Mucosa of gallbladder (tissue), 1 donor: ENCODE results near the gene ENTREP1. TPM values are rescaled to one million over a fixed set of nuclear protein-coding genes. Genes with fewer than 3 reads are reported as not detected.
A peak's percentile ranks its signal among the peaks of the same experiment; 100 is the strongest.

Experiments
- DNase-seq: peaks from one replicate; pipeline ENCODE4 v3.0.0-alpha.2; 2020; ENCODE audit warnings: low spot score
- total RNA-seq: library from RNA; stranded (reverse); gene quantifications from one replicate; pipeline ENCODE4 v1.2.1, GENCODE V29; 2021
- donor health status: DM: no; HTN: no; CAD: no.

Gene ENTREP1
- total RNA-seq, 1 donor from 2014 or later: 10.1 TPM

- DNase-seq: no peak
Measured at GRCh38 chr9:69322256-69322655, 2.8 kb upstream of the ENTREP1 start.

DNA sequence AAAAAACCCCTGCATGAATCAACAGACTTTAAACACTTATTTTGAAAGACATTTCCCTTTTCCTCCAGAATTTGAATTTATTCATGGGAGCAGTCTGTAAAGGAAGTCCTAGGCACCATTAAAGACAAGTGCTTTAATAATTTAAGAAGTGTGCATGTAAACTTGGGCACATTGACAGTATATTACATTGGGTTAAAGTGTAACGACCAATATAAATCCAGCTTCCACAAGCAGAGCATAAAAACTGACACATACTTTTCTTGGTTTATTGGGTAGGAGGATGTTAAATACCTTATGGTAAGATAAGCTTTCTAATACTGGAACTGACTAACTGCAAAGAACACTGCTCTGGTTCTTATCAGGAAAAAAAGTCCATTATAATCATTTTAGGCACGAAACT is 1.2 kb upstream of the ENTREP1 start:
- no peak for DNase-seq

DNA sequence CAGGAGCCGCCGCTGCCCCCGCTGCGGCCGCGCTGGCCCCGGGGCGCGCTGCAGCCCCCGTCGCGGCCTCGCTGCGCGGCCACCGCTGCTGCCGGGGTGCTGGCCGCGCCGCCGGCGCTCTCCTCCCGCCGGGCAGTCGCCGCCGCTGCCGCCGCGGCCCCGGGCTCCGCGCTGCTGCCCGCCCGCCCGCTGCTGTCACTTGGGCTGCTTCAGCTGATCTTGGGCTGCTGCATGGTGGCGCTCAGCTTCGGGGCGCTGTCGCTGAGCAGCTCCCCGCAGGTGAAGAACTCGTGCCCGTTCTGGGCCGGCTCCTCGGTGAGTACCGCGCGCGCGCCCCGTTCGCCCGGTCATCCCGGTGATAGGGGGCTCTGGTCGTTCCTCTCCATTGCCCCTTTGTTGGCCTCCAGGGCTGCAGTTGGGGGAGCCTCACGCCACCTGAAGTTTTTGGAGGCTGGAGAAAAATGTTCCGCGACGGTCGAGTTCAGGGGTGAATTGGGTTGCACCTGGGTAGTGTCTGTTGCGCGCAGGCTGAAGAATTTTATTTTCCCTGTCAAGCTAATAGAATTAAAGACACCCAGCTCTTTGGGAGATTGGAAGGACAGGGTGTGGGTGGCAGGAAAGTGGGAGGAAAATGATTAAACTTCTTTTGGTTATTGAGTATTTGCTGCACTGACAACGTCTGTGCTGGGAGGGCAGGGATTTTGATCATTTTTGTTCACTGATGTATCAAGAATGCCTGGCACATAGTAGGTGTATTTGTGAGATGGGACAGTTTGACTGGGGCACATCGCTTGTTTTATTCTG is 596 bp downstream of the ENTREP1 start:
- DNase-seq: peak; percentile 25

DNA sequence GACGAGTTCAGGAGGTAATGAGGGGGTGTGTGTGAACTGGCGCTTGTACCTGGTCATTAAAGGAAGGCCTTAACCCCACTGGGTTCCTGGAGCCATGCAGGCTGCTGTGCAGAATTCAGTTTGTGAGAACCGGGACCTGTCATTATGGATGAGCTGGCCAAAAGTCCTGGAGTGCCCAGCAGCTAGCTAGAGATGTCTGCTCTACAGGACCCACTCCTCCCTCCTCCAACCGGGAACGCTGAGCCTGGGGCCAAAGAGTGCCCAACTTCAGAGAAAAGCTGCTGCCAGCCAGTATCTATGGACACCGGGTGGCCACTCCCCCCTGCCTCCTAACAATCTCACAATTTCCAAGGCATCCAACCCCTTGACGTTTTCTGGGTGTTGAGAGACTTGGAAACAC is 1.2 kb downstream of the ENTREP1 start:
- no peak for DNase-seq

GRCh38 chr9:69330580-69330979 is 5.6 kb downstream of the ENTREP1 start:
- no peak for DNase-seq

DNA sequence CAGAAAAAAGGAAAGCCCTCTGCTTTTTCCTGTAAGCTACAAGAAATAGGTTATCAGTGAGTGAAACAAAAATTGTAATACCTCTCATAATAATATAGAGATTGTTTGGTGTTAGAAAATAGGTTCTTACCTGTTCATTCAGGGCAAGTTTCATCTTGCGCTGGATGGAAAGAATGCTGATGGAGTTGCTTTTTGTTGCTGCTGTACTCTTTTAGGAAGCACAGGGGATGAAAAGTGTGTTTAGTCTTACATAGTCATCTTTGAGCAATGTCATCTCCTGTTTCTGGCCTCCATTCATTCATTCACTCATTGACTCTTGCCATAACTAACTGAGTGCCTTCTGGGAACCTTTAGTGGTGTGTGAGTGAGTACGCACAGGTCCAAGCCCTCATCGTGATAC is 6.4 kb downstream of the ENTREP1 start:
- no peak for DNase-seq

DNA sequence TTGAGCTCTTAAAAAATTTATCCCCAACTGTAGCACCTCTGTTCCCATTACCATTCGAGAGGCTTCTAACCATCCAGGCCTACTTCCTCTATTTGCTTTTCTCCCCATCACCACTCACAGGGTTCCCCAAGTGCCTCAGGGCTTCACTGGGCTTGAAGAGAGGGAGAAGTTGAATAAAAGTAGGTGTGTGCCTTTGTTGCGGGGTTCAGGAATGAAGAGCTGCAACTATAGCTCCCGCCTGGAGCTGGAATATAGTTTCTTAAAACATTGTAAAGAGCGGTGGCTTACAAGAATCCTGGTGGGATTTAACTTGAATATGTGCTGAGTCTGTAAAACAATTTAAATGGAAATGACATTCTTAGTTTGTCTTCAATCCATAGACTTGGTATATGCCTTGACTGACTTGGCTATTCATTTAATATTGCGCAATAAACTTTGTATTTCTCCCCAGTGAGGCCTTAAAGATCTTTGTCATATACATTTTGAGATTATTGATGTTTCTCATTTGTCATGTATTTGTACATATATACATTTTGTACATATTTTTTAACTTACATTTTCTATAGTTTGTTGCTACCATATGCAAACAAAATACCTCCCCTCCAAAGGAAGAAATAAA is 7.2 kb downstream of the ENTREP1 start:
- DNase-seq: no peak

DNA sequence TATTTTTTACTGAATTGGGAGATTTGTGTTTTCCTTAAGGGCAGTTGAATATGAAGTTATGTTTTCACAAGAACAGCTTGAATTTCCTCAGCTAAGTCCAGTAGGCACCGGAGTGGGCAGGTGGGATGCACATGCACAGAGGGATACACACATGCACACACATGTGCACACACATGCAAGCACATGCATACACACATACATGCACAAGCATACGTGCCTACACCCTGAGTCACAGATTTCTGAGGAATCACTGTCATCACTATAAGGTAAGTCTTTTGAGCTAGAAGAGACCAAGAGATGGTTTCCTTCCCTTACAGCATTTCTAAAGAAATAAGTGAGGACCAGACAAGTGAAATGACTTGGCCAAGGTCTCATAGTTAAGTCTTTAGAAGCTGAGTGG is 8.7 kb downstream of the ENTREP1 start:
- DNase-seq: no peak

DNA sequence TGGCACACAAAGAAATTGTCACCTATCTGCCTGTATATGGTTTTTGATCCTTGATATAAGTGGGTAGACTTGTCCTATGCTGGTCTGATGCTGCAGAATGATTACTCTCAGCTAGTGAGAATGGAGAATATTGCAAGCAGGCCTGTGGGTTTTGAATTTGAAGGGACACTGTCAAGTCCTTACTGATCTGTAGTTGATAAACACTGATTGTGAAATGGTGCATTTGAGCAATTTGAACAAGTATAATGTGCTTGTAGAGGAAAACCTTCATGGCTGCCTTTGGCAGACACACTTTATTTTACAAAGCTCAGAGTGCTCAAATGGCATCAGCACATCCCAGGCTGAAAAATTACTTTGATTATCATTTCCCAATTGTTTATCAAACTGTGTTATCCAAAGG is 9.3 kb downstream of the ENTREP1 start:
- no peak for DNase-seq

- no peak for DNase-seq
Measured at GRCh38 chr9:69339620-69340019, 14.6 kb downstream of the ENTREP1 start.

DNA sequence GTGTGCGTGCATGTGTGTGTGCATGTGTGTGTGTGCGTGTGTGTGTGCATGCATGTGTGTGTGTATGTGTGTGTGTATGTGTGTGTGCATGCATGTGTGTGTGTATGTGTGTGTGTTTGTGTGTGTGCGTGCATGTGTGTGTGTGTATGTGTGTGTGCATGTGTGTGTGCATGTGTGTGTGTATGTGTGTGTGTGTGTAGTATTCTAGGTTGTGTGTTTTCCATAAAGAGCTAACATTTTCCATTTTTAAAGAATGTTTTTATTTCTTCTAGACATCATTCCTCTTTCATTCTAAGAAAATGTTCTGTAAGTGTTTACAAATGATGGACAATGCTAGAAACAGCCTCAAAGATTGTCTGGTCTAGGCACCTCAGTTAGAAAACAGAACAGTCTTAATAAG is 15.6 kb downstream of the ENTREP1 start:
- no peak for DNase-seq

DNA sequence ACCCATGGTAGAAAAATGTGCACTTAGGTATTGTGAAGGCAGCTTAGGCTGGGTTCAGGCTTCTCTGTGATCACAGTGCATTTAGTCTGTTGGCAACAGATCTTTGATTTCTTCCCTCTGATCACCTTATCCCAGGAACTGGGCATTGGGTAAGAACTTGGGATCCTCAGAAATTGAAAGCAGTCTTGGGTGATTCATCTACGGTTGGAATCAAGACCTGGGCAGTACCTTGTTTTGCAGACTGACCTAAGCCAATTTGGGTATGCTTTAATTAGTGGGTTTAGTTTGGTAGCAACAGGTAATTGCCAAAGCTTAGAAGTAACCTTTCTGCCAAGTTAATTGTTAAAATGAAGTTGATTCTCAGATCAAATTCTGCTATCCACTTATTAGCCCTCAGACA is 17.8 kb downstream of the ENTREP1 start:
- no peak for DNase-seq

DNA sequence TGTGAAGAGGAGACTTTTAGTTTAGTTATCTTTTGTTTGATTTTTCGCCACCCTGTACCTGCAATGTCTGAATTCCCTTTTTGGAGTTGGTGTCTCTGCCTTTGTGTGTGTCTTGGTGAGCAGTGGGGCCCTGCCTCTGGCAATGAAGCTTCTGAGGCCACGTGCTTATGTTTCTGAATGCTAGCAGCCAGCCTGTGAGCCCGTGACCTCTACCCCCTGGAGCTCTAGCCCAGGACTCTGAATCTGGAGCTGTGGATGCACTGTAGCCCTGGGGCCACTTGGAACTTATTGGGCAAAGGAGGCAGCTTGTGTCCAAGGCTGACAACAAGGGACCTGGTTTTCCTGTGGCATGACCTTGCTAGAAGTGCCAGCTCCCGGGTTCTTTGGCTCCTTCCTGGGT is 19.4 kb downstream of the ENTREP1 start:
- no peak for DNase-seq

DNA sequence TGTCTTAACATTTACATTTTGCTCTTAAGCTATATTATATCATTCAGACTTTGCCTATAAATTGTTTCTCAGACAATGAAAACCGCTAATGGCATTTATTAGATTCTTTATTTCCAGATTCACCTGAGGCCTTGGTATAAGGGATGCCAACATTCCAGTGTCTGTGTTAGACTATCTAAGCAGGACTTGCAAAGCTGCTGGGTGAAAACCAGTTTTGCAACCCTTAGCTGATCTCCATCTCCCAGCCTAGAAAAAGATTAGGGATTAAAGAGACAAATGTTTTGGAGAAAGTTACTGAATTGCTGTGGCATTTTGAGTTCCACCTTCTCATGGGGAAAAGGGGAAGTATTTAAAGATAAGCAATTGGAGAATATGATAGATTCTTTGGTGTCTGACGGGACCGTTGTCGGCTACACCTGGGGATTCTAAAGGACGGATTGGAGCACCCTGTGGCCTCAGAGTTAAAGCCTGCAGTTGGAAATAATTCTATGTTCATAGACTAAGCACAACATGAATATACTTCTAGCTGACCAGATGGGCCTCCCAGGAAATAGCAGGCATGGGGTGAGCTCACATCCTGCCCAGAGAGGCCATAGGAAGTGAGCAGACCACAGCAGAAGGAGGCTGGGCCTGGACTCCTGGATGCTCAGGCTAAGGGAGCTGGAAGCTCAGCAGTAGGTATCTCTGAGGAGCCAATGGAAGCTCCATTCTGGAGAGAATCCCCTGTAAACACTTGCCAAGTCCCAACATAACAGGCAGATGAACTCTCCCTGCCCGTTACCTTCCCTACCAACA is 21.8 kb downstream of the ENTREP1 start:
- no peak for DNase-seq

GRCh38 chr9:69347607-69348006 is 22.6 kb downstream of the ENTREP1 start:
- no peak for DNase-seq

- DNase-seq: no peak
Measured at GRCh38 chr9:69351227-69351626, 26.2 kb downstream of the ENTREP1 start.

DNA sequence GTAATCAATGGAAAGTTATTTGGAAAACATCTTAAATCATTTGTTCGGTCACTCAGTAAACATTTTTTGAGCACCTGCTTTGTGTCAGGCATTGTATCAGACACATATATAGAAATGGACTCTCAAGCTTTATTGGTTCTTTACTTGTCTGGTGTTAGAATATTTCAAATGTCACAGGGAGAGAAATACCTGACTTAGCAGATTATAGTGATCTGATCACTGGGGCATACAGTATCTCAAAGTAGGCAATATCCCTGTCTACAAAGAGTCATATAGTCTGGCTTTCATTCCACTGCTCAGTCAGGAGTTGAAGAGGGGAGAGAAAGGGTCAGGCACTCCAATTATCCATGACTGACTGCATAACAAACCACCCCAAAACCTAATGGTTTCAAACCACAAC is 30.2 kb downstream of the ENTREP1 start:
- no peak for DNase-seq

- no peak for DNase-seq
Measured at GRCh38 chr9:69357030-69357775, 32.2 kb downstream of the ENTREP1 start.

- no peak for DNase-seq
Measured at GRCh38 chr9:69357821-69358220, 32.8 kb downstream of the ENTREP1 start.

DNA sequence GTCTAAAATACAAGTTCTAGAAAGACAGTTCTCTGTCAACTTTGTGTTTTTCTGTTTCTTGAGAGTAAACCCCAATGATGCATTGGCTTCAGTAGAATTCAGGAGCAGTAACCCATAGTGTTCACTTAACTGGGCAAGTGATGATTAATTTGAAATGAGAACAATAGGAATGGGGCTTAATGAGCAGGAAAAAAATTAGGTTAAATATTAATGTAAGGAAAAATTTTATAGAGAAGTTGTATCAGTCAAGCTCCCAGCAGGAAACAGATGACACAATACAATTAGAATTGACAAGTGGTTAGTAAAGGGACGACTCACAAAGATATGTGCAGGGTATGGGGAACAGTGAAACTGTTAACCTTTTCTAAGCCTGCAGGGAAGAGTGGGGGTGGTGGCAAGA is 38.2 kb downstream of the ENTREP1 start:
- no peak for DNase-seq

DNA sequence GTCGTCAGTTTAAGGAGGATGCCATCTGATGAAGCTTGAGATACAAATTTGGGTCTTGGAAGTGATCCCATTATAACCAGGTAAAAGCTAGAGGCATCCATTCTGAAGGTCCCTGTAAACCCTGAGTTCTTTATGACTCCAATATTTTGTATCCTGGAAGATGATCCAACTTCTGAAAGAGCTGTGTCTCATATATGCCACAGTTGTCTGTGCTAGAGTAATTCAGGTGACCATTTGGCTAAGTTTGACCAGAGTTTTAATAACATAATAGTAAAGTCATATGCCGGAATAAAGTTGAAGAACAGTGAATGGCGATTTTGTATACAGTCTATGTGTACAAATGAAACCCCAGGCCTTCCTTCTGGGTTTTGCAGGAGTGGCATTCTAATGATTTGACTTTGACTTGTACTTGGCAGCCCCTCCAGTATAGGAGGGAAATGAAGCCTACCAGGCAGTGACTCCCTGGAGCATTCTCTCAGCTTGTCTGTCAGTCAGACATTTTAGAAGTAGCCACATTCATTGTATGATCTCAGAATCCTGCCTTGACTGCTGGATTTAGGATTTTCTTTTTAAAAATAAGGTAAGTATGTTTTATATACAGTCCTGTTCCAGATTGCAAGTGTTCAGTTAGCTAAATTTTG is 39.6 kb downstream of the ENTREP1 start:
- DNase-seq: no peak

DNA sequence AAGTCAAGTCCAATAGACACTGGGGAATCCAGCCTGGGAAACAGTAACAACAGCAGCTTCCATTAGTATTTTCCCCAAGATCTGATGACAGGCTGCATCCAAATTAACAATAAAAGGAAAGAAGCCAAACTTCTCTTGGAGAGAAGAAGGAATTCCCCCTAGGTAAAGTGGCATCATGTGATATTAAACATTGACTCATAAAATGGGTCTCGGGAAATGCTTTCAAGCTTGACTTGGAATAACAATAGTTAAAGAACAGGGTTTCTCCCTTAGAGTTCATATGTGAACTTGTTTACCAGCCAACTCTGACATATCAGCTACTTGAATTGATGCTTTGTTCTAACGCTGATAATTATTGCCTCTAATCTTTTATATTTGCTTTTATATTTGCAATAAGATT is 45.4 kb downstream of the ENTREP1 start:
- DNase-seq: no peak
